Measurements from ENCODE around the gene LILRB4. TPM values are rescaled to one million over a fixed set of nuclear protein-coding genes. Genes with fewer than 3 reads are reported as not detected.
"Not testable (repeated sequence)": the region's sequence is repeated elsewhere in the genome, so short reads cannot be mapped to it uniquely, and the experiment has no call there.

Gene LILRB4
- total RNA-seq, 1 donor from 2014 or later = not detected

GRCh38 chr19:54696766-54697165, 34.0 kb downstream of the LILRB4 start:
- DNase-seq (ENCODE audit: low read depth) = no peak
- Histone ChIP-seq H4K20me1 (ENCODE audit: insufficient read depth, low read length) (no peaks in the 10 kb centered on the region), H3K4me2 (ENCODE audit: low read length) (no peak overlapping the region), H3K4me3 (ENCODE audit: insufficient read depth, low read depth, low read length) (no peak overlapping the region), H3K36me3 (ENCODE audit: insufficient read depth, low read length) (no peaks in the 10 kb centered on the region), H2AFZ (ENCODE audit: low read depth, low read length) (no peak overlapping the region), H3K9me3 (ENCODE audit: insufficient read depth, low read depth, low read length) (peaks cover 16% of the 10 kb centered on the region), H3K27me3 (ENCODE audit: insufficient read depth, low read length) (no peaks in the 10 kb centered on the region), H3K27ac (ENCODE audit: low read depth, low read length) (no peak overlapping the region), H3K4me1 (ENCODE audit: insufficient read depth, low read length) (no peaks in the 10 kb centered on the region), H3K79me2 (ENCODE audit: insufficient read depth, low read length) (no peaks in the 10 kb centered on the region), H3K9ac (ENCODE audit: low read length) (no peak overlapping the region)
- H3K4me3 Mint-ChIP-seq (ENCODE audit: unreplicated experiment) = no peak overlapping the region
- no peaks in the 10 kb centered on the region for H3K4me1 Mint-ChIP-seq (ENCODE audit: low read depth, unreplicated experiment)
- H3K36me3 Mint-ChIP-seq (ENCODE audit: low read depth, unreplicated experiment) = no peaks in the 10 kb centered on the region
- no peak for FAIRE-seq
- no peak overlapping the region for H3K27ac Mint-ChIP-seq (ENCODE audit: unreplicated experiment)
- TF ChIP-seq CTCF (IDR thresholded peaks at IDR 0.05; ENCODE audit: insufficient read depth, low read depth, low read length) (no peak), EZH2 (IDR thresholded peaks at IDR 0.05; ENCODE audit: insufficient read depth, low read length) (no peak)
- H3K27me3 Mint-ChIP-seq (ENCODE audit: low read depth, unreplicated experiment) = no peaks in the 10 kb centered on the region
- peaks cover 16% of the 10 kb centered on the region for H3K9me3 Mint-ChIP-seq (ENCODE audit: unreplicated experiment)

DNA sequence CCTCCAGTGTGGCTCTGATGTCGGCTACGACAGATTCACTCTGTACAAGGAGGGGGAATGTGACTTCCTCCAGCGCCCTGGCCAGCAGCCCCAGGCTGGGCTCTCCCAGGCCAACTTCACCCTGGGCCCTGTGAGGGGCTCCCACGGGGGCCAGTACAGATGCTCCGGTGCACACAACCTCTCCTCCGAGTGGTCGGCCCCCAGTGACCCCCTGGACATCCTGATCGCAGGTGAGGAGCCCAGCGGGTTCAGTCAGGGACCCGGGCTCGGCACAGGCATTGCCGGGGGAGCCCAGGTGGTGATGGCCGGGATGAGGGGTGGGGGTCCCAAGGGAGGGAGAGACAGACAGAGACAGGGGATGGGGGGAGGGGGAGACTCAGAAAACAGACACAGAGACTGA, 34.9 kb downstream of the LILRB4 start:
- not testable (repeated sequence) for H3K4me3 ChIP-seq (ENCODE audit: insufficient read depth, low read depth, low read length); H3K9ac ChIP-seq (ENCODE audit: low read length); H3K27me3 Mint-ChIP-seq (ENCODE audit: low read depth, unreplicated experiment); H4K20me1 ChIP-seq (ENCODE audit: insufficient read depth, low read length); H3K36me3 ChIP-seq (ENCODE audit: insufficient read depth, low read length); DNase-seq (ENCODE audit: low read depth); H3K27ac ChIP-seq (ENCODE audit: low read depth, low read length); H3K4me2 ChIP-seq (ENCODE audit: low read length); H3K4me3 Mint-ChIP-seq (ENCODE audit: unreplicated experiment); H3K36me3 Mint-ChIP-seq (ENCODE audit: low read depth, unreplicated experiment); H3K27ac Mint-ChIP-seq (ENCODE audit: unreplicated experiment); H3K4me1 ChIP-seq (ENCODE audit: insufficient read depth, low read length); FAIRE-seq; H3K27me3 ChIP-seq (ENCODE audit: insufficient read depth, low read length); H3K4me1 Mint-ChIP-seq (ENCODE audit: low read depth, unreplicated experiment); H3K79me2 ChIP-seq (ENCODE audit: insufficient read depth, low read length); H2AFZ ChIP-seq (ENCODE audit: low read depth, low read length)
- peaks cover 13% of the 10 kb centered on the region for H3K9me3 ChIP-seq (ENCODE audit: insufficient read depth, low read depth, low read length)
- peaks cover 17% of the 10 kb centered on the region for H3K9me3 Mint-ChIP-seq (ENCODE audit: unreplicated experiment)

DNA sequence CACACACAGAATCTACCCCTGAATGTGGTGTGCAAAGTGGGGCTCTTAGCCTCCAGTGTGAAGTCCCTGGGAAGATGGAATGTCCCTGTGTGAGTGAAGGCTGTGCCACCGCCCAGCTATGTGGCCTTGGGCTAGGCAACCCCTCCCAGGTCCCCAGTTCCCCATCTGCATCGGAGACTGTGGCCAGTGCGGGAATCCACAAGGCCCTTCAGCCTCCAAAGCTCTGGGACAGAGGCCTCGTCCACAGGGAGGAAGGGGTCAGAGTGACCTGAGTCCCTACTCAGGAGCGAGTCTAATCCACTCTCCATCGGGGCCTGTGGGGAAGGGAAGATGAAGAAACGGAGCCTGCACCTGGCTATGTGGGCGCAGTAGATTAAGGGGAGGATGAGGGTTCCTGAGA, 42.1 kb downstream of the LILRB4 start:
- no peaks in the 10 kb centered on the region for H3K27me3 ChIP-seq (ENCODE audit: insufficient read depth, low read length)
- H3K9me3 ChIP-seq (ENCODE audit: insufficient read depth, low read depth, low read length) = peaks cover 21% of the 10 kb centered on the region
- no peaks in the 10 kb centered on the region for H4K20me1 ChIP-seq (ENCODE audit: insufficient read depth, low read length)
- no peak for FAIRE-seq
- H3K27ac ChIP-seq (ENCODE audit: low read depth, low read length) = no peak overlapping the region
- H3K27me3 Mint-ChIP-seq (ENCODE audit: low read depth, unreplicated experiment) = no peaks in the 10 kb centered on the region
- DNase-seq (ENCODE audit: low read depth) = no peak
- no peak overlapping the region for H3K4me3 Mint-ChIP-seq (ENCODE audit: unreplicated experiment)
- H3K9me3 Mint-ChIP-seq (ENCODE audit: unreplicated experiment) = peaks cover 15% of the 10 kb centered on the region
- no peaks in the 10 kb centered on the region for H3K4me1 Mint-ChIP-seq (ENCODE audit: low read depth, unreplicated experiment)
- no peaks in the 10 kb centered on the region for H3K4me1 ChIP-seq (ENCODE audit: insufficient read depth, low read length)
- H3K4me3 ChIP-seq (ENCODE audit: insufficient read depth, low read depth, low read length) = no peak overlapping the region
- H2AFZ ChIP-seq (ENCODE audit: low read depth, low read length) = no peak overlapping the region
- no peaks in the 10 kb centered on the region for H3K36me3 ChIP-seq (ENCODE audit: insufficient read depth, low read length)
- H3K4me2 ChIP-seq (ENCODE audit: low read length) = no peak overlapping the region
- H3K36me3 Mint-ChIP-seq (ENCODE audit: low read depth, unreplicated experiment) = no peaks in the 10 kb centered on the region
- no peak overlapping the region for H3K9ac ChIP-seq (ENCODE audit: low read length)
- TF ChIP-seq CTCF (IDR thresholded peaks at IDR 0.05; ENCODE audit: insufficient read depth, low read depth, low read length) = no peak
- no peak for TF ChIP-seq EZH2 (IDR thresholded peaks at IDR 0.05; ENCODE audit: insufficient read depth, low read length)
- H3K27ac Mint-ChIP-seq (ENCODE audit: unreplicated experiment) = no peak overlapping the region
- H3K79me2 ChIP-seq (ENCODE audit: insufficient read depth, low read length) = no peaks in the 10 kb centered on the region

Data from astrocyte (in vitro differentiated cells and primary cell).